ENCODE results near the gene CCN5.

Gene CCN5

GRCh38 chr20:44706301-44707017 lies 8.7 kb upstream of the CCN5 start:
- DNase-seq (ENCODE audit: low spot score): no peak
- in situ Hi-C loops (cut with MboI; ENCODE audit: low sequenced_read_pairs, unreplicated experiment): no loop called here
- no peak for TF ChIP-seq CTCF (IDR thresholded peaks at IDR 0.05; ENCODE audit: borderline replicate concordance, control extremely low read depth, extremely low read depth, insufficient read depth, missing control alignments)

- DNase-seq (ENCODE audit: low spot score): no peak
- no peak for TF ChIP-seq CTCF (IDR thresholded peaks at IDR 0.05; ENCODE audit: borderline replicate concordance, control extremely low read depth, extremely low read depth, insufficient read depth, missing control alignments)
- in situ Hi-C loops (cut with MboI; ENCODE audit: low sequenced_read_pairs, unreplicated experiment): no loop called here
Measured at GRCh38 chr20:44707018-44707579, 8.1 kb upstream of the CCN5 start.

GRCh38 chr20:44709380-44709779 lies 5.8 kb upstream of the CCN5 start:
- TF ChIP-seq CTCF (IDR thresholded peaks at IDR 0.05; ENCODE audit: borderline replicate concordance, control extremely low read depth, extremely low read depth, insufficient read depth, missing control alignments): no peak
- in situ Hi-C loops (cut with MboI; ENCODE audit: low sequenced_read_pairs, unreplicated experiment): no loop called here
- DNase-seq (ENCODE audit: low spot score): no peak

GRCh38 chr20:44709797-44710196 lies 5.4 kb upstream of the CCN5 start:
- no peak for DNase-seq (ENCODE audit: low spot score)
- TF ChIP-seq CTCF (IDR thresholded peaks at IDR 0.05; ENCODE audit: borderline replicate concordance, control extremely low read depth, extremely low read depth, insufficient read depth, missing control alignments): no peak
- in situ Hi-C loops (cut with MboI; ENCODE audit: low sequenced_read_pairs, unreplicated experiment): no loop called here

- in situ Hi-C loops (cut with MboI; ENCODE audit: low sequenced_read_pairs, unreplicated experiment): no loop called here
- TF ChIP-seq CTCF (IDR thresholded peaks at IDR 0.05; ENCODE audit: borderline replicate concordance, control extremely low read depth, extremely low read depth, insufficient read depth, missing control alignments): no peak
Measured at GRCh38 chr20:44711237-44711636, 3.9 kb upstream of the CCN5 start.

GRCh38 chr20:44714102-44714700 lies 968 bp upstream of the CCN5 start:
- no peak for DNase-seq (ENCODE audit: low spot score)
- in situ Hi-C loops (cut with MboI; ENCODE audit: low sequenced_read_pairs, unreplicated experiment): no loop called here
- no peak for TF ChIP-seq CTCF (IDR thresholded peaks at IDR 0.05; ENCODE audit: borderline replicate concordance, control extremely low read depth, extremely low read depth, insufficient read depth, missing control alignments)

More at GRCh38 chr20:44711237-44711636, 3.9 kb upstream of the CCN5 start:
- DNase-seq (ENCODE audit: low spot score): no peak

All from GM13976 (cell line).